ENCODE data around the gene HPGD.

HPGD gene

DNA sequence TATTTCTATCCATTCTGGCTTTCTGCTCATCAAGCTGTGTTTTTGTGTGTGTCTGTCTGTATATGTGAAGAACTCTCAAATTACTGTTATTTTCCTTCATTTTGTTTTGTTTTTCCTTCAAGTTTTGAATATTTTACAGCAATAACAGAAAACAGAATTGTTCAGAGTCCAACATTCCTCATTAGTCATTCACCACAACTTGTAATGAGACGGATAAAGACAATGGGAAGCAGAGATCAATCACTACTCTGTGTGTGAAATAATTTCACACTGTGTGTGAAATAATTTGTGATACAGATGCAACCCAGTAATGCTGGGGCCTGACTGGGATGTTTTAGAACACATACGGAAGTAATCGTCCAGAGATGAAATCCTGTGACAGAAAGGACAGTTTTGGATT lies 55.2 kb downstream of the HPGD start:
- DNase-seq, result no peak

DNA sequence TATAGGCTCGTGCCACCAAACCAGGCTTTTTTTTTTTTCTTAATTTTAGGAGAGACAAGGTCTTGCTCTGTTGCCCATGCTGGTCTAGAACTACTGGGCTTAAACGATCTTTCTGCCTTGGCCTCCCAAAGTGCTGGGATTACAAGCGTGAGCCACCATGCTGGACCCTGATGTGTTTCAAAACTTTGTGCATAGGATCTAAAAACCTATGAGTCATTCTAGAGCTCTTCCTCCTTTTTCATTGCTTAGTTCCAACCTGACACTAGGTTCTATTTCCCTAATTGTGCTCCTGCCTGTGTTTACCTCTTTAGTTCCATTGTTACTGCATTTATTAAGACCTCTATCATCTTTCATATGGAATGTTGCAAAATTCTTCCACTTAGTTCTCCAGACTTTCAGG lies 57.3 kb downstream of the HPGD start:
- DNase-seq, result no peak

DNA sequence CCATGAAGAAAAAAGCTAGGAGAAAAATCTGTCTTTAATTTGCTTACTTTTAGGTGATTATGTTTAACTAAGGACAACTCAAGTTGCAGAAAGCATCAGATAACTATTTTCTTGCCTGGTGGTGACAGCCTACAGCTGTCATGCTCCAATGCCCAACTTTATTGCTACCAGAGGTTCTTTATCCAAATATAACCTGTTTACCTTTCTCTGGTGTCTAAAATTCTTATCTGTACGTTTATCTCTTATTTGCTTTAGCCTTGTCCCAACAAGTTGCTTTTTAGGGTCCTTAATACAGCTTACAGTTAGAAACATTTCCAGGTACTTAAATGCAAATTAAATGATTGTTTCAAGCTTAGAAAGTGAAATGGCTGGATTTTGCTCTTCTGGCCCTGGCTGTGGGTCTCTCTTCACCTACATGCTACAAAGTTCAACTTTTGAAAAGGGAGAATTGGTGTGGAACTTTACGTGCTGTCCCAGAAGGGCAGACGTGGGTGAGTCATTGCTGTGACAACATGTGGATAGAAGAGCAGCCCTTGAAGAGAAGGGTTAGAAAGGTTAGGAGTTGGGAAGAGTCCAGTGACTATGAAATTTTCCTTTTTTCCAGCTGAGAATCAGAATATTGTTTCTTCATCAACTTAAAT lies 60.7 kb downstream of the HPGD start:
- DNase-seq, result no peak

DNA sequence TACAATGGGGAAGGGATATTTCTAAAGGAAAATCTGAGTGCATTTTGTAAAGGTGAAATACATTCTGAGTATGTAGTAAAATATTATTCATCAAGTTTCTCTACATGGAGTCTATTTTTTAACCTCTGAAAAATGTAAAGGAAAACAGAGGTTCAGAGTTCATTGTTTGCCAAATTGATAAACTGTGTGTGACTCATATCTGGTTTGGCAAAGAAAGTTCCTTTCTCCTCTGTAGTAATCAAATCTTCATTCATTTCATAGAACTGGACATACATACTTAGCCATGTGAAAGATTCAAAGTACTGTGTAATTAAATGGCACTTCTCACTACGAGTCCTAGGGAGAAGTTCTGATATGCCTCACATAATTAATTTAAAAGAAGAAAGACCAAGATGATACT lies 61.6 kb downstream of the HPGD start:
- no peak for DNase-seq

DNA sequence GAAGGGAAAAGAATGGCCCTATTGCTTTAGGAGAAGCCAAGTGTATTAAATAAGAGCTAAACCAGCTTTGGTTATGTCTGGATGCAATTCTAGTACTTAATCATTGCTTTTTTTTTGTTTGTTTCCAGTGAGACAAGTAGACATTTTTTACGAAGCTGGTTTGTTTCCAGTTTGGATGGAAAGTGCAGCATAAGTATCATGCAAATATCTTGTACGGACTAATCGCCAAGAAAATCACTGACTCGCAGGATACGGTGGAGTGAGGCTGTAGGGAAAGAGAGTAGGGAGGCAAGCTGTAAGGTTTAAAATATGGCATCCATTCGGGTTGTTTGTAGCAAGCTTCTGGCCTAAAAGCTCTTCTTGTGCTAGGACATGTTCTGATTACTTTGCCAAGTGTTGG lies 64.8 kb downstream of the HPGD start:
- DNase-seq, result no peak

DNA sequence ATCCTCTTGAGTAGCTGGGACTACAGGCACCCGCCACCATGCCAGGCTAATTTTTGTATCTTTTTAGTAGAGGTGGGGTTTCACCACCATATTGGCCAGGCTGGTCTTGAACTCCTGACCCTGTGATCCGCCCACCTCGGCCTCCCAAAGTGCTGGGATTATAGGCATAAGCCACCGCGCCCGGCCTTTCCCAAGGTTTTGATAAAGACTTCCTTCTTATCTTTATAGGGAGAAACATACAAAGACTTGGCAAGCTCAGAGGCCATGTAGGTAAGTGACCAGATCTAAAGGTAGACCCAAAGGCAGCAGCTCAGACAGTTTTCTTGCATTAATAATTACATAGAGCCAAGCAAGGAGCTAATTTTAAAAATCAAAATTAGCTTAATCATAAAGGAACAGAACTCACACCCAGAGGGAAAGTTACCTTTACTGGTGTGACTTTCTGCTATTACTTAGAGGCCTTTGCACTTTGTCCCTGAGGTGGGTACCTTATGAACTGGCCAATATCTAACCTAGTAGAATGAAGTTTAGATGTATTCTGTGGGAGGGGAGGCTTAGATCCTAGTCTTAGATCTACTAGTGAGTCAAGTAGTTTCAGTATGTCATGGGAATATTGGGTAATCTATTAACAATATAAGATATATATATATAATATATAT lies 67.3 kb downstream of the HPGD start:
- DNase-seq, result no peak

DNA sequence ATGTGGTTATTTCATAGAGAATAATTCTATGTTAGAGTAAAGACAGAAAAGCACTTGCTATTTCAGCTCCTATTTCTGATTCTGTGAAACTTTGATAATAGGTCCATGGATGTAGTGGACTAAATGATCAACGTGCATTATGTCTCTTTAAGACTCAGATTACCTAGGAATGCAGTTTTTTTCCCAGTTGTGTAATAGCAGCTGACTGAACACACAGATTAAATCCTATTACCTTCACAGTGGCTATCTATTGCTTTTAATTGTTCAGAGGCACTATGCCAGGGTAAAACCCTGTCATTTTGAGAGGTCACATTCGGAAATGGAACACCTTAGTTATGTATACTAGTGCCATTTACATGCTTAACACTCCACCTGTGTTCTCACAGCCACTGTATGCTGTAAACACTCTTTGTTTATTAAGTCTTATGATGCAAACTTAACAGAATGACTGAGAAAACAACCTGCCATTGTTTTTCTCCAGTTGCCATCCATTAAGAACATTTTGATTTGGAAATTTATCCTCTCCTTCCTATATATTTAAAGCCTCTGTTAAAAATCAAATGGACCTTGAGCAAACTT lies 70.5 kb downstream of the HPGD start:
- no peak for DNase-seq

DNA sequence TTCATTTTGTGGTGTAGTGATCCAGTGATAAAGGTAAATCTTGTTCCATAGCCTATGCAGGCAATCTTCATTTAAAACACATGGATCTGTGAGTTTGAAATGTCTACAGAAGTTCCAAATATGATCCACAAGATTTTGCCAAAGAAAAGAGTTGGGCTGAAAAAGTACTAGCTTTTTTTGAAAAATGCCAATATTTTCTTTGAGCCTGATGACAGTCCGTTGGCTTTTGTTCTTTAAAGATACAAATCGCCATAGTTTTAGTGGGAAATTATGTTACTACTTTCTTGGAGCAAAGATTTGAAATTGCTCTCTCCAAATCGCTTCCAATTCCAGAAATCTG lies 71.5 kb downstream of the HPGD start:
- DNase-seq, result no peak

DNA sequence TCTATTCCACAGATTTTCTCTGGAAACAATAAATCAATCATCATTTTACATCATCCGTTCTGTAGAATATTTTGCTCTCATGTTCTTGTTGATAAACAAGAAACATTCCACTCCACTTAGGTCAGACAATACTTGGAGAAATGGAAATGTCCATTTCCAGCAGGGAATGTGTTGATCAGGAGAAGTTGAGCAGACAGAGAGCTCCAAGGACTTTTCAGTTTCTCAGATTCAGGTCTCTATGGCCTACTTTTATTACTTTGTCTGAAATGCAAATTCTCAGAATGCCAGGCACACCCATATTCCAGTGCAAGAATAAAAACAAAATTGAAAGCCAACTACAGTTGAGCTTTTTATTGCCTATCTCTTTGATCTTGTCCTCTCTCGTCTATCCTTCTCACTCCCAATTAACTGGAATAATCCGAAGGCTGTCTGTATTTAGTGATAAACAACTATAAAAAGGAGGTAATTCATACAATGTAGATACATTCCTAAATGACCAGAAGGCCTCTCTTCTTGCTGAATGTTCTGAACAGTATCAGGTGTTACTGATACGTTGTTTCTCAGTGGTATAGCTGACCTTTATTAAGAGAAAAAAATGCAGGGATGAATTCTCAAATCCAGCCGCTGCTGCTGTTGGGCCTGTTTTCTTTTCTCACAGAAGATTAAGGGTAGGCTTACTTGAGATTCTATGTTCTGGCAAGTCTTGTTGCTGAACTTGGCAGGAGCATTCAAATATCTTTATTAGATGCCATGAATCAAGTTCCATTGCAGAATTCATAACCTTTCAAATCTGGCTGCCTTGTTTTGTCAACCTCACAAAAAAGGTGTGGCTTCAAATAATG lies 72.1 kb downstream of the HPGD start:
- no peak for DNase-seq

DNA sequence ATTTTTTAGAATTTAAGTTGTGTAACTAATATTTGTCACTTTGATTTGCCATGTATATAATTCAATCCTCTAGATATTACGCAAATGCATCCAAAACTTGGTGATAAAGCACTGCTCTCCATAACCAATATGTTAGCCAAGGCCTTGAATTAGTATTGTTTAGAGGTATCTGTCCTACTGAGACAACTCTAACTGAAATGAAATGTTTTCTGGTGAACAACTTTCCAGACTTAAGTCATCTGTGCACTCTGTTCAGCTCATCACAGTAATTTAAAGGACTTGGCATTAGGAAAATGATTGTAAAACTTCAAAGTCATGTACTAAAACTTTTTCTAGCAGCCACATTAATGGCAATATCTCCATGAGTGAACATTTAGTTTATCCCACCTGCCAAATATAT lies 73.1 kb downstream of the HPGD start:
- no peak for DNase-seq

DNA sequence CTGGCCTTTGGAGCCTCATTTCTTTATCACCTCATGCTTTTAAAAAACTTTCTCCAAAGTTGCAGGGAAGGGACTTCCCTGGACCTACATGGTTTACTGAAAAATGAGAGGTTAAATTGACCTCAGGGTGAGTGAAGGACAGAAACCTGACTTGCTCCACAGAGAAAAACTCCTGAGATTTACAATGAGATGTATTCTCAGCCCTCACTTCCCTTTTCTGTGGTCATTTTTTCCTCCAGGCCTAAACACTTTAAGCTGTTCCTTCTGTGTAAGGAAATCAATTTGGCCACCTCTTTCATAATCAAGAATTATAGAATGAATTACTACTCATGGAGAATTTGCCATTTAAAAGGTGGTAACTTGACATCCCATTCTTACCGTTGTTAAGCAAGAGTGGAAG lies 77.9 kb downstream of the HPGD start:
- DNase-seq, result no peak
